GM12878 (cell line): Measurements from ENCODE around the gene OGFRL1.

Source experiments
- CEBPB ChIP-seq, 2 experiments: fragments of 150-350 bp in 1 of 2; IDR thresholded peaks; 2 replicates each; pipeline ENCODE4 v1.6.1; 2012 to 2014; ENCODE audit warnings: low read depth in 2 of 2, low read length in 2 of 2, borderline replicate concordance in 1 of 2, inconsistent platforms in 1 of 2
- POLR2AphosphoS5 ChIP-seq: IDR thresholded peaks from 2 replicates; pipeline ENCODE4 v1.6.1; 2011; ENCODE audit warnings: mild to moderate bottlenecking, low read length, inconsistent platforms
- RCOR1 ChIP-seq: conservative IDR thresholded peaks from 2 replicates; pipeline ENCODE4 v1.6.1; 2012; ENCODE audit warnings: low read depth, low read length, improper control_type of control experiment
- REST ChIP-seq: IDR thresholded peaks from 2 replicates; pipeline ENCODE4 v1.6.1; 2012; ENCODE audit warnings: mild to moderate bottlenecking, low read depth, low read length

- TF ChIP-seq CEBPB (IDR thresholded peaks at IDR 0.05; ENCODE audit: borderline replicate concordance in 1 of 2, low read depth in 2 of 2, low read length in 2 of 2) (no peak), RCOR1 (no peak), REST (no peak), POLR2AphosphoS5 (no peak)
These were observed 1.2 kb downstream of the OGFRL1 start for GRCh38 chr6:71289802-71290175.
